C4-2B (cell line): ENCODE data around the gene TRPV4.

Source experiments
- CTCF ChIP-seq: fragments of 450-650 bp; conservative IDR thresholded peaks from 2 replicates; pipeline ENCODE4 v1.5.1; 2017; ENCODE audit warnings: mild to moderate bottlenecking
- ZFX ChIP-seq: fragments of 450-650 bp; IDR thresholded peaks from 2 replicates; pipeline ENCODE4 v1.6.1; 2017

- TF ChIP-seq CTCF, result no peak
- TF ChIP-seq ZFX, result no peak
Measured at GRCh38 chr12:109740694-109741245, 92.4 kb downstream of the TRPV4 start.
